HG03064 (cell line): ENCODE results near the gene SELENOH.
A peak's percentile ranks its signal among the peaks of the same experiment; 100 is the strongest.

ENCODE experiments used
- ATAC-seq: cut with Tn5 transposase; IDR thresholded peaks from one replicate; pipeline ENCODE4 v1.9.1; 2021; ENCODE audit warnings: low read depth; ENCODE audit not compliant: unreplicated experiment

SELENOH gene

GRCh38 chr11:57778318-57779037 is 37.2 kb downstream of the SELENOH start:
- ATAC-seq, result no peak

GRCh38 chr11:57779276-57779675 is 38.0 kb downstream of the SELENOH start:
- ATAC-seq, result no peak

GRCh38 chr11:57781529-57781943 is 40.2 kb downstream of the SELENOH start:
- ATAC-seq, result no peak

GRCh38 chr11:57785072-57785471 is 43.8 kb downstream of the SELENOH start:
- no peak for ATAC-seq

GRCh38 chr11:57786436-57786835 is 45.1 kb downstream of the SELENOH start:
- no peak for ATAC-seq

GRCh38 chr11:57787006-57787604 is 45.8 kb downstream of the SELENOH start:
- no peak for ATAC-seq

GRCh38 chr11:57787920-57788702 is 46.8 kb downstream of the SELENOH start:
- peak; percentile 37 for ATAC-seq

- no peak for ATAC-seq
Observed at GRCh38 chr11:57788703-57789088, 47.4 kb downstream of the SELENOH start.

GRCh38 chr11:57791321-57792059 is 50.2 kb downstream of the SELENOH start:
- ATAC-seq, result no peak

GRCh38 chr11:57792060-57792541 is 50.8 kb downstream of the SELENOH start:
- ATAC-seq, result peak; percentile 77

- no peak for ATAC-seq
Observed at GRCh38 chr11:57792870-57793269, 51.6 kb downstream of the SELENOH start.
